Astrocyte (in vitro differentiated cells and primary cell): ENCODE results near the gene JUN.

Experiments
- EZH2 ChIP-seq: IDR thresholded peaks from 2 replicates; pipeline ENCODE4 v1.6.1; 2012; ENCODE audit warnings: mild to moderate bottlenecking, low read length, inconsistent platforms; ENCODE audit not compliant: insufficient read depth
- TF ChIP-seq, protein P1 (sequence below): IDR thresholded peaks from 2 replicates; pipeline ENCODE4 v1.5.1; 2011; ENCODE audit warnings: low read depth, mild to moderate bottlenecking, inconsistent platforms, low read length, moderate library complexity; ENCODE audit not compliant: insufficient read depth

- TF ChIP-seq, protein P1, sequence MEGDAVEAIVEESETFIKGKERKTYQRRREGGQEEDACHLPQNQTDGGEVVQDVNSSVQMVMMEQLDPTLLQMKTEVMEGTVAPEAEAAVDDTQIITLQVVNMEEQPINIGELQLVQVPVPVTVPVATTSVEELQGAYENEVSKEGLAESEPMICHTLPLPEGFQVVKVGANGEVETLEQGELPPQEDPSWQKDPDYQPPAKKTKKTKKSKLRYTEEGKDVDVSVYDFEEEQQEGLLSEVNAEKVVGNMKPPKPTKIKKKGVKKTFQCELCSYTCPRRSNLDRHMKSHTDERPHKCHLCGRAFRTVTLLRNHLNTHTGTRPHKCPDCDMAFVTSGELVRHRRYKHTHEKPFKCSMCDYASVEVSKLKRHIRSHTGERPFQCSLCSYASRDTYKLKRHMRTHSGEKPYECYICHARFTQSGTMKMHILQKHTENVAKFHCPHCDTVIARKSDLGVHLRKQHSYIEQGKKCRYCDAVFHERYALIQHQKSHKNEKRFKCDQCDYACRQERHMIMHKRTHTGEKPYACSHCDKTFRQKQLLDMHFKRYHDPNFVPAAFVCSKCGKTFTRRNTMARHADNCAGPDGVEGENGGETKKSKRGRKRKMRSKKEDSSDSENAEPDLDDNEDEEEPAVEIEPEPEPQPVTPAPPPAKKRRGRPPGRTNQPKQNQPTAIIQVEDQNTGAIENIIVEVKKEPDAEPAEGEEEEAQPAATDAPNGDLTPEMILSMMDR: no peak
- TF ChIP-seq EZH2: no peak
These were observed 30.6 kb upstream of the JUN start for GRCh38 chr1:58814251-58815068.
